SK-N-MC (cell line): Measurements from ENCODE around the gene ADAMTS6.

Source experiments
- EZH2 ChIP-seq: fragments of 200-600 bp; sonication (generic); IDR thresholded peaks from one replicate; pipeline ENCODE4 v1.6.1; 2017; ENCODE audit warnings: antibody characterized with exemption
- FOXP2 ChIP-seq: optimal IDR thresholded peaks from 2 replicates; pipeline ENCODE3; 2011; ENCODE audit warnings: mild to moderate bottlenecking, moderate library complexity; ENCODE audit not compliant: insufficient read depth; ENCODE audit errors: extremely low read length, control extremely low read depth
- POLR2AphosphoS5 ChIP-seq: IDR thresholded peaks from 2 replicates; pipeline ENCODE4 v1.6.1; 2012; ENCODE audit warnings: mild to moderate bottlenecking, low read depth, low read length, borderline replicate concordance

DNA sequence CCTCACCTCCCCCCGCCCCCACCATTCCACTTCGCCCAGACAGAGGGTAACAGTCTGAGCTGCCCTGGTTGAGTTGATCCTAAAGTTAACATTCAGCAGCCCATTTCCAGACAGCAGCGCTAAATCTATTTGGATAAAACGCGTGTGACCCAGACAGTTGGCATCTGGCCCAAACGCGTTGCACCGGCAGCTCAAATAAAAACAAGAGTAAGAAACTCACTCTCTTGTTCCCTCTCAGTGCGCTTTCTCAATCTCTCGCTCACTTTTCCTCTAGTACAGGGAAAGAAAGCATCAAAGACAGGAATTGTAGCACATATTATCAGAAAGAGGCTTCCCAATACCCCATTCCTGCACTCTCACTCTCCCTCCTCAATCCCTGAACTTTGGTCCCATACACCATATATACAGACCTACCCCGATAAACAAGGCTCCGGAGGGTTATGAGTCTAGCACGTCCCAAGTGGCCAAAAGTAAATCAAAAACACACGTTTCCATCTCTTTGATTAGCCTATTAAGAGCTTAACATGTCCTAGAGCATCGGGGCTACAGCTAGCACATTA lies 1.3 kb downstream of the ADAMTS6 start:
- TF ChIP-seq EZH2 = no peak
- no peak for TF ChIP-seq POLR2AphosphoS5
- TF ChIP-seq FOXP2 = no peak
